ENCODE measurements around the gene NOSIP. TPM values are rescaled to one million over a fixed set of nuclear protein-coding genes. Genes with fewer than 3 reads are reported as not detected.

Gene NOSIP
- total and polyA plus RNA-seq, 10 of the 15 experiments (the other 5 are each of a cell fraction or from before 2014, with no cell fraction given), result 7.2 to 85.5 (median 48.4) TPM

DNA sequence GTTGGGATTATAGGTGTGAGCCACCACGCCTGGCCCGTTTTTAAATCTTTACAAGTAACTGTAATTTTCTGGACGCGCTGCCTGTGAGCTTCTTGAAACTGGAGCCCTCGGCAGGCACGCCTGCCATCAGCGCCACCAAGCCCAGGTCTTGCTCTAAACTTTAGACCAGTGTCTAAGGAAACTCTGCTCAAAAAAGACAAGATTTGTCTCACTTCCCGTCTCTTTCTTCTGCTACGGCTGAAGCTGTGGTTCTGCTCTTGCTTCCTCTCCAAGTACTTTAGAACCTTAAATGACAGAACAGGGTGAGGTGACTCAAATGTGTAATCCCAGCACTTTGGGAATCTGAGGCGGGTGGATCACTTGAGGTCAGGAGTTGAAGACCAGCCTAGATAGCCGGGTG, 27.6 kb downstream of the NOSIP start:
- WGBS (ENCODE audit: insufficient coverage, insufficient replicate concordance, low lambda C conversion rate, missing lambda C conversion rate), result 84% methylated on average over 10 of the region's 11 CpGs
- DNase-seq (ENCODE audit: low read depth, low spot score) (no peak), ATAC-seq (no peak), FAIRE-seq (no peak)
- Histone ChIP-seq H3K27me3 (replicated peaks in 1 of 2; ENCODE audit: control insufficient read depth in 2 of 2, insufficient read depth in 2 of 2, low read length in 1 of 2) (no peaks in the 10 kb centered on the region), H4K20me1 (ENCODE audit: control insufficient read depth, insufficient read depth) (no peaks in the 10 kb centered on the region), H3K4me1 (ENCODE audit: control insufficient read depth, insufficient read depth, low read length) (no peaks in the 10 kb centered on the region), H3K9me3 (replicated peaks; ENCODE audit: control insufficient read depth, insufficient read depth, low read length) (no peaks in the 10 kb centered on the region), H3K4me3 (no peak overlapping the region), H3K4me2 (ENCODE audit: control insufficient read depth, insufficient read depth) (no peak overlapping the region), H2AFZ (ENCODE audit: control insufficient read depth, low read depth, low read length) (no peak overlapping the region), H3K9ac (ENCODE audit: control insufficient read depth, insufficient read depth, low read length) (no peak overlapping the region), H3K36me3 (ENCODE audit: control insufficient read depth in 2 of 2, insufficient read depth in 2 of 2, low read length in 1 of 2) (peaks cover 7 to 18% of the 10 kb centered on the region in 2 experiments), H3K79me2 (ENCODE audit: control insufficient read depth, insufficient read depth, low read length) (no peaks in the 10 kb centered on the region), H3K27ac (ENCODE audit: control insufficient read depth, insufficient read depth) (no peak overlapping the region)
- ChIA-PET POLR2A (interaction anchor here (1.0 kb wide), 1 partner anchor 17 kb away, joined by 3 read pairs; no protein-coding TSS in a partner anchor), CTCF (interaction anchor here (1.8 kb wide), 1 partner anchor 17 kb away, joined by 4 read pairs; no protein-coding TSS in a partner anchor), SMC1A (ENCODE audit: uncharacterized antibody, unreplicated experiment) (no interaction called here), RAD21 (ENCODE audit: unreplicated experiment) (no interaction called here)
- intact Hi-C loops (cut with micrococcal nuclease; ENCODE audit: unreplicated experiment) (no loop called here), in situ Hi-C loops (cut with MboI) (no loop called here)
- TF ChIP-seq POLR2AphosphoS2 (IDR thresholded peaks at IDR 0.05; ENCODE audit: low read depth, low read length), result no peak
- BruUV-seq (replicated peaks), result no TSS peak

DNA sequence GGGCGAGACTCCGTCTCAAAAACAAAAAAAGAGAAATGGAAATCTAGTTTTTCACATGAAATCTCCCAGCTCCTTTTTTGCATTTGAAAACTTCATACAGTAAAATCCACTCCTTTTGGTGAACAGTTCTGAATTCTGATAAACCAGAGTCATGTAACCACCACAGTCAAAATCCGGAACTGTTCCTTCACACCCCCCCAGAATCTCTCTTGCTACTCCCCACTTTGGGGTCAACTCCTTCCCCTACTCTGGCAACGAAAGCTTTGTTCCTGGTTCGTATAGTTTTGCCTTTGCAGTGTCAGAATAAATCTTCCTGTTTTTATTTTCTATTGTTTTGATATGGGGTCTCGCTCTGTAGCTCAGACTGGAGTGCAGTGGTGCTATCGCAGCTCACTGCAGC, 28.8 kb downstream of the NOSIP start:
- H3K4me1 ChIP-seq (ENCODE audit: control insufficient read depth, insufficient read depth, low read length), result no peaks in the 10 kb centered on the region
- ATAC-seq, result no peak

More for the DNA sequence above, 28.8 kb downstream of the NOSIP start:
- Histone ChIP-seq H3K4me2 (ENCODE audit: control insufficient read depth, insufficient read depth) (no peak overlapping the region), H3K9ac (ENCODE audit: control insufficient read depth, insufficient read depth, low read length) (no peak overlapping the region), H3K27me3 (replicated peaks in 1 of 2; ENCODE audit: control insufficient read depth in 2 of 2, insufficient read depth in 2 of 2, low read length in 1 of 2) (no peaks in the 10 kb centered on the region), H3K79me2 (ENCODE audit: control insufficient read depth, insufficient read depth, low read length) (no peaks in the 10 kb centered on the region), H2AFZ (ENCODE audit: control insufficient read depth, low read depth, low read length) (no peak overlapping the region), H4K20me1 (ENCODE audit: control insufficient read depth, insufficient read depth) (no peaks in the 10 kb centered on the region), H3K4me3 (no peak overlapping the region), H3K36me3 (ENCODE audit: control insufficient read depth in 2 of 2, insufficient read depth in 2 of 2, low read length in 1 of 2) (peaks cover 2 to 8% of the 10 kb centered on the region in 2 experiments), H3K27ac (ENCODE audit: control insufficient read depth, insufficient read depth) (no peak overlapping the region), H3K9me3 (replicated peaks; ENCODE audit: control insufficient read depth, insufficient read depth, low read length) (no peaks in the 10 kb centered on the region)
- ChIA-PET CTCF (interaction anchor here (0.9 to 1.9 kb wide), 6 partner anchors 15 to 121 kb away, joined by 3 to 6 read pairs (median 4); no protein-coding TSS in a partner anchor), RAD21 (ENCODE audit: unreplicated experiment) (interaction anchor here (0.5 kb wide), 1 partner anchor 26 kb away, joined by 5 read pairs; no protein-coding TSS in a partner anchor), POLR2A (no interaction called here), SMC1A (ENCODE audit: uncharacterized antibody, unreplicated experiment) (interaction anchor here (0.9 kb wide), 1 partner anchor 17 kb away, joined by 3 read pairs; no protein-coding TSS in a partner anchor)
- BruUV-seq (replicated peaks), result no TSS peak
- intact Hi-C loops (cut with micrococcal nuclease; ENCODE audit: unreplicated experiment), result no loop called here
- DNase-seq (ENCODE audit: low read depth, low spot score), result no peak
- 96% methylated on average over 7 of the region's 7 CpGs for WGBS (ENCODE audit: insufficient coverage, insufficient replicate concordance, low lambda C conversion rate, missing lambda C conversion rate)
- in situ Hi-C loops (cut with MboI), result no loop called here
- FAIRE-seq, result no peak
- TF ChIP-seq, protein P1, sequence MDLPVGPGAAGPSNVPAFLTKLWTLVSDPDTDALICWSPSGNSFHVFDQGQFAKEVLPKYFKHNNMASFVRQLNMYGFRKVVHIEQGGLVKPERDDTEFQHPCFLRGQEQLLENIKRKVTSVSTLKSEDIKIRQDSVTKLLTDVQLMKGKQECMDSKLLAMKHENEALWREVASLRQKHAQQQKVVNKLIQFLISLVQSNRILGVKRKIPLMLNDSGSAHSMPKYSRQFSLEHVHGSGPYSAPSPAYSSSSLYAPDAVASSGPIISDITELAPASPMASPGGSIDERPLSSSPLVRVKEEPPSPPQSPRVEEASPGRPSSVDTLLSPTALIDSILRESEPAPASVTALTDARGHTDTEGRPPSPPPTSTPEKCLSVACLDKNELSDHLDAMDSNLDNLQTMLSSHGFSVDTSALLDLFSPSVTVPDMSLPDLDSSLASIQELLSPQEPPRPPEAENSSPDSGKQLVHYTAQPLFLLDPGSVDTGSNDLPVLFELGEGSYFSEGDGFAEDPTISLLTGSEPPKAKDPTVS (IDR thresholded peaks at IDR 0.05; ENCODE audit: low read depth, low read length), result no peak
- no peak for TF ChIP-seq ASH2L (IDR thresholded peaks at IDR 0.05; ENCODE audit: borderline replicate concordance, low read depth)
- no peak for TF ChIP-seq RB1 (IDR thresholded peaks at IDR 0.05; ENCODE audit: borderline replicate concordance)

All from GM12878 (cell line).